GM19238 (cell line): ENCODE results near the gene BRIP1.
"Not testable (repeated sequence)": the region's sequence is repeated elsewhere in the genome, so short reads cannot be mapped to it uniquely, and the experiment has no call there.

ENCODE experiments used
- DNase-seq: peaks from one replicate; pipeline ENCODE4 v3.0.0; 2011; ENCODE audit warnings: low spot score; ENCODE audit not compliant: insufficient read length

BRIP1 gene

GRCh38 chr17:61867033-61867432 lies 3.7 kb upstream of the BRIP1 start:
- DNase-seq, result no peak

DNA sequence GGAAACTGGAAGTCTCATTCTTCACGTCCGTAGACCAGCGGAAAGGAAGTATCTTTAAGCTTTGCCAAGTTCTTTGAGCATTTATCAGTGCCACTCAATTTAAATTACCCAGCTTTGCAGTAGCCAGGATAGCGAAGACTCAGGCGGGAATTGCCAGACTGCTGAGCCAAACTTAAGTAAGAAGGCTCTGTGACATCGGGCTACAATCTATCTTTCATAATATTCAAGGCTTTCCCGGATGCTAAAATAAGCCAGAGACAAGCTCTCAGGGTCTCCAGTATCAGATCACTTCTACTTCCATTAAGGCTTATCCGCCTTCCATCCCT lies 436 bp upstream of the BRIP1 start:
- DNase-seq, result no peak

DNA sequence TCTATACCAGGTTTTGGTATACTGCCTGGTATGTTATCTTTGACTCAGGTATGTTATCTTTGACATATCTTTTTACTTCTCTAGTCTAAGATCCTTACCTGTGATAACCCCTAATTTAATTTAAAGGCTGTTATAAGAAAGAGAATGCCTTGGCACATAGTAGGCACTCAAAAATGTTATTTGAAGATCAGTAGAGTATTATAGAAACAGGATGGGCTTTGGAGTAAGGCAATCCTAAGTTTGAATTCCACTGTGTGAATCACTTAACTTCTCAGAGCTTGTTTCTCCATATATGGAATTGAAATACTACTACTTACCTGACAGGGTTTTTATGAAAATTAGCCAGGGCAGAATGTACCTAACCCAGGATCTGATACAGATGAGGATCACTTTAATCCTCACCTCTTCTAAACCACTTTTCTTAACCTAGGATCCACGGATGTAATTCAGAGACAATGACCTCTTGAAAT lies 1.2 kb downstream of the BRIP1 start:
- no peak for DNase-seq

DNA sequence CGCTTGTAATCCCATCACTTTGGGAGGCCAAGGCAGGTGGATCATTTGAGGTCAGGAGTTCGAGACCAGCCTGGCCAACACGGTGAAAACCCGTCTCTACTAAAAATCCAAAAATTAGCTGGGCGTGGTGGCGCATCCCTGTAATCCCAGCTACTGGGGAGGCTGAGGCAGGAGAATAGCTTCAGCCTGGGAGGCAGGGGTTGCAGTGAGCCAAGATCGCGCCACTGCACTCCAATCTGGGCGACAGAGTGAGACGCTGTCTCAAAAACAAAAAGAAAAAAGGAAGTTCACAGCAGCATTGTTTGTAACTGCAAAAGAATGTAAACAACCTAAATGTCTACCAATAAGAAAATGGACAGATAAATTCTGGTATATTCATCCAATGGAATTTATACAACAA lies 2.9 kb downstream of the BRIP1 start:
- DNase-seq, result not testable (repeated sequence)

DNA sequence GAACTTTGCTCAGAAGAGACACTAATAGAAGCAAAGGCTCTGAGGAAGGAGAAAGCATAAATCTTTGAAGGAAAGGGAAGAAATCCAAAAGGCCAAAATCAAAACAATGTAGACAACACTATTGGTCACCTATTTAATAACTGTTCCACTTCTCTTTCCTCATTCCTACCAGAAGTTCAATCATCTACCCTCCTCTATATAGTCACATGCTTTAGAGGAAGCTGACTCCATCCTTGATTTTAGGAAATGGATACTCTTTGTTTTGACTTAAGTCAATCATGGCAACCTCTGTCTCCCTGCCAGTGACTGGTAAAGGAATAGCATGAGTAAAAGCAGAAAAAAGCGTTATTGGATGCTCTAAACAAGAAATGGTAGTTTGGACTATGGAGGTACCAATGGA lies 7.3 kb downstream of the BRIP1 start:
- DNase-seq, result no peak

DNA sequence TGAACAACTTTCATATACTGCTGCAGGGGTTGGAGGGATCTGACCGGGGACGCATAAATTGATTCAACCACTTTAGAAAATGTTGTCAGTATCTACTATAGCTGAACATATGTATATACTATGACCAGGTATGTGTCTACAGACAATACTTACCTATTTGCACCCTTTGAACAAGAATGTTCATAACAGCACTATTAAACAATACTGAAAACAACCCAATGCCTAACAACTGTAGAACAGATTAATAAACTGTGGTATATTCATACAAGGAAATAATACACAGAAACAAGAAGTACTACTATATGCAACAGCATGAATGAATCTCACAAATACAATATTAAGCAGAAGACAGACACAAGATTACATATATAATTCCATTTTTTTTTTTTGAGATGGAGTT lies 10.5 kb downstream of the BRIP1 start:
- no peak for DNase-seq

DNA sequence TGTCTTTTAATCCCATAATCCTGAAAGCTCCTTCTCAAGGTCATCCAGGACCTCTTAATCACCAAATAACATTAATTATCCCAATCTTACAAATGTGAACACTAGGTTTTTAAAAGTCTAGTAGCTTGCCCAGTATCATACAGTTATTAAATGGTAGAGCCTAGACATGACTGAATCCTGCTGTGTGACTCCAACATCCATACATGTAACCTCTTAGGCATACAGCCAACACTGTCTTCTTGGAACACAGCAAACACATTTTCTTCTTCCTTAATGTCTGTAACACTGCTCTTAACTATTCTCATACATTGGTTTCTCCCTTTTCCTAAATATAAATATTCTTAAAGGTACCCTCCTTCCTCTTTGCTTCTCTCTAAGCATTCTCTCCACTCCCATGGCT lies 13.7 kb downstream of the BRIP1 start:
- DNase-seq, result no peak

GRCh38 chr17:61848896-61849295 lies 14.4 kb downstream of the BRIP1 start:
- no peak for DNase-seq

DNA sequence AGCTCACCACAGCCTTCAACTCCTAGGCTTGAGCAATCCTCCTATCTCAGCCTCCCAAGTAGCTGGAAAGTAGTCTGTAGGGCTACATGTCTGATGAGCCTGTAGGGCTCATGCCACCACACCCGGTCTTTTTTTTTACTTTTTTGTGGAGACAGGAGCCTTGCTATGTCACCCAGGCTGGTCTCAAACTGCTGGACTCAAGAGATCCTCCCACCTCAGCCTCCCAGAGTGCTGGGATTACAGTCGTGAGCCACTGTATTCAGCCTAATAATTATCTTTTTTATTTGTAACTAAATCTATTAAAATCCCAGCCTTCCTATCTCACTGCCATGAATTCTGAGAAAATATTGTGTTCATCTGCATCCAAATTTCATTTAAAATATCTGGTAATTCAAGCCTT lies 15.1 kb downstream of the BRIP1 start:
- no peak for DNase-seq

- DNase-seq, result no peak
Measured at GRCh38 chr17:61847659-61848058, 15.7 kb downstream of the BRIP1 start.

DNA sequence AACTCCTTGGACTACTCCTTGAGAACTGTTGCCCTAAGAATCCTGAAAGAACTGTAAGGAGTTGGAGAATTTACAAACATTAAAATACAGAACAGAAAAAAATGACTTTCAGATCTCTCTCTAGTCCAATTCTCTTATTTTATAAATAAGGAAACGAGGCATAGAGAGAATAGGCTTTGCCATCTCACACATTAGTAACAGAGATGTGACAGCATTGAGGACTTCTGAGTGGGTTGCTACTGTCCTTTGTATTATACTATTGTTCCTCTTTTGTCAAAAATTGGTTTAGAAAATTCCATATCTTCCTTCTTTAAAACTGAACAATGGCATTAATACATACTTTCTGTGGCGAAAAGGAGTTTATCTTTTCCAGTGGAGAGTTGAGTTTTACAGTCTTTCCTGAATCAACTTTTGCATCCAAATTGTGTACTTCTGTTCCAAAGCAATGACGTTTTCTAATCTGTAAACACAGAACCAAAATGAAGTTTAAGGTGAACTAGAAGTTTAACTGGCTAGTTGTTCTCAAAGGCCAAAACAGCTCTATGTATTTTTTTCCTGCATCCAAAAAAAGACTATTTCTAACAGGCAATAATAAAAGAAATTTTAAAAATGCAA lies 16.5 kb downstream of the BRIP1 start:
- no peak for DNase-seq

DNA sequence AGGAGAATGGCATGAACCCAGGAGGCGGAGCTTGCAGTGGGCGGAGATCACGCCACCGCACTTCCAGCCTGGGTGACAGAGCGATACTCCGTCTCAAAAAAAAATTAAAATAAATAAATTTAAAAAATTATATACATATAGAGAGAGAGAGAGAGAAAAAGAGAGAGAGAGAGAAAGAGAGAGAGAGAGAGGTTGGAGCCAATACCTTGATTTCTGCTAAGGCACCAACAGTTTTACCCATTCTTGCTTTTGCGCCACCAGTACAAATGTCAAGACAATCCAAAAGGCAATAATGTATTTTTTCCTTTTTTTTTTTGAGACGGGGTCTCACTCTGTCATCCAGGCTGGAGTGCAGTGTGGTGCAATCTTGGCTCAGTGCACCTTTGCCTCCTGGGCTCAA lies 17.2 kb downstream of the BRIP1 start:
- no peak for DNase-seq

GRCh38 chr17:61843435-61843834 lies 19.9 kb downstream of the BRIP1 start:
- no peak for DNase-seq

DNA sequence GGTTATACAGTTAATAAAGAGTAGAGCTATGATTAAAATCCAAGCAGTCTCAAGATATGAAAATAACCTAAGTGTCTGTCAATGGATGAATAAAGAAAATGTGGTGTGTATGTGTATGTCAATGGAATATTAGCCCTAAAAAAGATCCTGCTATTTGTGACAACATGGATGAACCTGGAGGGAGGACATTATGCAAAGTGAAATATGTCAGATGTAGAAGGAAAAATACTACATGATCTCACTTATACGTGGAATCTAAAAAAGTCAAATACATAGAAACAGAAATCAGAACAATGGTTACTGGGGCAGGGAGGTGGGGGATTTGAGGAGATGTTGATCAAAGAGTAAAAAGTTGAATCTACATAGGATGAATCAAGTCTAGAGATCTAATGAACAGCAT lies 20.4 kb downstream of the BRIP1 start:
- DNase-seq, result no peak

DNA sequence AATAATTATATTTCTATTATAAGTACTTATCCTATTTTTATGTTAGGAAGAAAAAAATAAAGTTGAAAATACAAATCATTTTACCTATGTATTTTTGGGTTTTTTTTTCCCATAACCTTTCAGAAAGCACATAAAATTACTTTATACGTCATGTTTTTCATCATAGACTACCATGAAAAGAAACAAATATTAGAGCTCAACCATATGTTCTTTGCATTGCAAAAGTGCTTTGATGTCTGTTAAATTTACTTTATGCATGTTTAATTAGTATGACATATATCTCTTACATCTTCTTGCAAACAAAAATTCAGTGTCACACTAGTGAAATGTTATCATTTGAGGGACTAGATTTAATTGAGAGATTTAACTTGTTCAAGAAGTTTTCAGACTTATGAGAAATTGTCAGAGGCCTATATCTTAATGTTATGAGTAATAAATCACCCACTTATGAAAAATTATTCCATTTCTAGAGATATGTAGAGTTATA lies 24.0 kb downstream of the BRIP1 start:
- DNase-seq, result no peak

GRCh38 chr17:61837175-61838051 lies 25.9 kb downstream of the BRIP1 start:
- DNase-seq, result peak; percentile 16

DNA sequence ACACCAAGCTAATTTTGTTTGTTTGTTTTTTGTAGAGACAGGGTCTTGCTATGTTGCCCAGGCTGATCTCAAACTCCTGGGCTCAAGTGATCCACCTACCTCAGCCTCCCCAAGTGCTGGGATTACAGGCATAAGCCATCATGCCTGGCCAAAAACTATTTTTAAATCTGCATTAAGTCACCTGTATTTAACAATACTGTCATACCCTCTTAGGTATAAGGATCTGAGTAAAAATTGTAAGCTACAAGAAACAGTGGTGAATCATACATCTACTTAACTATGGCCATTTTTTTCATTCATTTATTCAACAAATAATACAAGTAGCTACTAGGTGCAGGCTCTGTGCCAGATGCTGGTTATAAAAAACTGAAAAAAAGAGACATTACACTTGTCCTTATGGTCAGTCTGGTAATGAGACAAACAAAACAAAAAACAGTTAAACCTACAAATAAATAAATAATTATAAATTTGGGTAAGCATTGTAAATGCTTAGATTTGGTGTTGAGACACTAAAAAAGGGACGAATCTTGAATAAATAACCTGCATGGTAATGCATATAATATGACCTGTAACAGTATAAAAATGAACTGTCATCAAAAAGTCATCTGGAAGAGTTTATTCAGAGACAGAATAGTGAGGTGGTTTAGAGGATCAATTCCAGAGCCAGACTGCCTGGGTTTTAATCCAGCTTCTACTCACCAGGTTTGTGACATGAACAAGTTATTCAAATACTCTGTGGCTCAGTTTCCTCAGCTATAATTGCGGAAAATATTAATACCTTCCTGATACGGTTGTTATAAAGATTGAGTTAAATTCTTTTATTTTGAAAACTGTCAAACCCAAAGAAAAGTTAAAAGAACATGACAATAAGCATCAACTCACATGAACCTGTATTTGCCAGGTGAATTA lies 26.8 kb downstream of the BRIP1 start:
- DNase-seq, result no peak

DNA sequence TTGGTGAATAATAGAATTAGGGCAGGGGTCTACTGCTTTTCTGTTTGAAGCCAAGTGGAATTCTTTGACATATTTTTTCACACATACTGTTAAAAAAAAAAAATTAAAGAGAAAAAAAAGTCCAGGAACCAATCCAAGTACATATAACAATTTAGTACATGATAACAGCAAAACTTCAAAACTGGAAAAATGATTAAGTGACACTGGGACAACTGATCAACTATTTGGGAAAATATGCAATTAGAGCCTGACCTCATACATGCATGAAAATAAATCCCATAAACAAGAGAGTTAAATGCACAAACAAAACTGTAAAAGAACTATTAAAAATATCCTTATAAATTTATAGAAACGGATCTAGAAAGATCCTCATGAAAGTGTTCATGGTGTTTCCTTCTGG lies 27.7 kb downstream of the BRIP1 start:
- no peak for DNase-seq

DNA sequence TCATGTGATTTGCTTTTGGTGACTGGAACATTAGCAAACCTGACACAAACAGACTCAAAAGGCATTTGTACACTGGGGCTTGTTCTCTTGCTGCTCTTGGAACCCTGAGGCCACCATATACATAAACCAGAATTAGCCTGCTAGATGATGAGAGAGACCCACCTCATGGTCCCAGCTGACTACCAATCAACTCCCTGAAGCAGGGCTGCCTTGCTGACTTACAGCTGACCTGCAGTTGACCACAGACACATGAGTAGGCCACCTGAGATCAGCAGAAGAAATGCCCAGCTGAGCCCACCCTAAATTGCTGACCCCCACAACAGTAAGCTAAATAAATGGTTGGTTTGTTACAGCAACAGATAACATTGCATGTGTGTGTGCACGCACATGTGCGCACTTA lies 28.7 kb downstream of the BRIP1 start:
- DNase-seq, result no peak

- no peak for DNase-seq
Measured at GRCh38 chr17:61833536-61834193, 29.7 kb downstream of the BRIP1 start.

- DNase-seq, result no peak
Measured at GRCh38 chr17:61832463-61832862, 30.9 kb downstream of the BRIP1 start.
